NCI-H2227 treated with DMSO at 0.1 percent for 48 hours (cell line): ENCODE results near the gene RILPL1.
"Not testable (repeated sequence)": the region's sequence is repeated elsewhere in the genome, so short reads cannot be mapped to it uniquely, and the experiment has no call there.

ENCODE experiments used
- DNase-seq: peaks from one replicate; lab custom pipeline; 2025; lab: John Stamatoyannopoulos, UW

RILPL1 gene

GRCh38 chr12:123530668-123531067, 2.9 kb downstream of the RILPL1 start:
- DNase-seq, result no peak

GRCh38 chr12:123529686-123530085, 3.8 kb downstream of the RILPL1 start:
- DNase-seq, result no peak

- no peak for DNase-seq
Observed at GRCh38 chr12:123528858-123529257, 4.7 kb downstream of the RILPL1 start.

- no peak for DNase-seq
Observed at GRCh38 chr12:123526542-123527080, 6.9 kb downstream of the RILPL1 start.

- DNase-seq, result no peak
Observed at GRCh38 chr12:123524378-123524777, 9.1 kb downstream of the RILPL1 start.

GRCh38 chr12:123523518-123523917, 10.0 kb downstream of the RILPL1 start:
- DNase-seq, result no peak

GRCh38 chr12:123522164-123522563, 11.4 kb downstream of the RILPL1 start:
- no peak for DNase-seq

- no peak for DNase-seq
Observed at GRCh38 chr12:123520567-123521474, 12.7 kb downstream of the RILPL1 start.

GRCh38 chr12:123519141-123520001, 14.1 kb downstream of the RILPL1 start:
- DNase-seq, result no peak

- DNase-seq, result no peak
Observed at GRCh38 chr12:123516216-123516780, 17.2 kb downstream of the RILPL1 start.

- DNase-seq, result not testable (repeated sequence)
Observed at GRCh38 chr12:123514582-123515221, 18.8 kb downstream of the RILPL1 start.

GRCh38 chr12:123513805-123514204, 19.7 kb downstream of the RILPL1 start:
- DNase-seq, result no peak

- DNase-seq, result no peak
Observed at GRCh38 chr12:123512838-123513665, 20.5 kb downstream of the RILPL1 start.

- DNase-seq, result no peak
Observed at GRCh38 chr12:123506843-123507236, 26.7 kb downstream of the RILPL1 start.

GRCh38 chr12:123506059-123506842, 27.3 kb downstream of the RILPL1 start:
- DNase-seq, result no peak

GRCh38 chr12:123502163-123502704, 31.3 kb downstream of the RILPL1 start:
- no peak for DNase-seq

- no peak for DNase-seq
Observed at GRCh38 chr12:123499332-123499731, 34.2 kb downstream of the RILPL1 start.

GRCh38 chr12:123498126-123498825, 35.2 kb downstream of the RILPL1 start:
- DNase-seq, result no peak

- DNase-seq, result no peak
Observed at GRCh38 chr12:123497065-123497464, 36.5 kb downstream of the RILPL1 start.
